Activated gamma-delta T cell (primary cell): ENCODE data around the gene FBF1.
"Not testable (repeated sequence)": the region's sequence is repeated elsewhere in the genome, so short reads cannot be mapped to it uniquely, and the experiment has no call there.

Source experiments
- DNase-seq: peaks from one replicate; lab custom pipeline; 2025; lab: John Stamatoyannopoulos, UW

The FBF1 gene

DNA sequence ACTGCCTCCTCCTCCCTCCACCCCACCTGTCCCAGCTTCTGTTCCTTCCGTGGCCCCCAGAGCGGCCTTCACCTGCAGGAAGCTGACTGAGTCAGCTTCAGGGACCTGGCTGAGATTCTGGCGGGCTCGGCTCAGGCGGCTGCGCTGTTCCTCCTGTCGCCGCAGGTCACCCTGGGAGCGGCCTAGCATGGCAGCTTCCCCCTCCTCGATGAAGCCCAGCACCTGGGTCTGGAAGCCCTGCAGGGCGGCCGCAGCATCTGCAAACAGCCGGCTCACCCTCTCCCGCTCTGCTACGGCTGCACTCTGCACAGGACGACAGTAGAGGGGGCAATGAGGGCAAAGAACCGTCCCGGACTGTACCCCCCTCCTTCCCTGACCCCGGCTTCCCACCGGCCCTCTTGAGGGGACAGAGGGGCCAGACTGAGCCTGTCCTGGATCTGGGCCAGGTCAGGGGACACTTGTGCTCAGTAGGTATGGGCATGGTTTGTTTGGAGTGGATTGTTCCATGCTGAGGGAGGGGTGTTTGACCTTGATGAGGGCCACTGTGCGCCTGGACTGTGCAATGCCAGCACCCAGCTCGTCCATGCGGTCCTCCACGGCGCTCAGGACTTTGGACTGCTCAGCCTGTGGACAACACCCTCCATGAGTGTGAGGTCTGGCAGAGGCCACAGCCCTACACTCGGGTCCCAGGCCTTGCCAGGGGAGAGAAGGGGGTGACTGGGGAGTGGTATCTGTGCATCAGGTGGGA is 64.5 kb downstream of the FBF1 start:
- DNase-seq = peak; percentile 42

DNA sequence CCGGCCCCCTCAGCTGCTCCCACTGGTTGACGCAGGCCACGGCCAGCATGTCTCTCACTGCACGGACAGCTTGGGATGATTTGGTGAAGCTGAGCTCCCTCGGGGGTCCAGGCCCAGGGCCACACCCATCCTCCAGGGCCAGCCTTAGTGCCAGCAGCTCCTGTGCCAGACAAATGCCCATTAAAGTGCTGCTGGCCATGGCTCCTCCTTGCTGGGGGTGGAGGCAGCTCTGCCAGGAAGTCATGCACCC is 65.0 kb downstream of the FBF1 start:
- DNase-seq = no peak

GRCh38 chr17:75875182-75875939 is 65.5 kb downstream of the FBF1 start:
- DNase-seq = no peak

DNA sequence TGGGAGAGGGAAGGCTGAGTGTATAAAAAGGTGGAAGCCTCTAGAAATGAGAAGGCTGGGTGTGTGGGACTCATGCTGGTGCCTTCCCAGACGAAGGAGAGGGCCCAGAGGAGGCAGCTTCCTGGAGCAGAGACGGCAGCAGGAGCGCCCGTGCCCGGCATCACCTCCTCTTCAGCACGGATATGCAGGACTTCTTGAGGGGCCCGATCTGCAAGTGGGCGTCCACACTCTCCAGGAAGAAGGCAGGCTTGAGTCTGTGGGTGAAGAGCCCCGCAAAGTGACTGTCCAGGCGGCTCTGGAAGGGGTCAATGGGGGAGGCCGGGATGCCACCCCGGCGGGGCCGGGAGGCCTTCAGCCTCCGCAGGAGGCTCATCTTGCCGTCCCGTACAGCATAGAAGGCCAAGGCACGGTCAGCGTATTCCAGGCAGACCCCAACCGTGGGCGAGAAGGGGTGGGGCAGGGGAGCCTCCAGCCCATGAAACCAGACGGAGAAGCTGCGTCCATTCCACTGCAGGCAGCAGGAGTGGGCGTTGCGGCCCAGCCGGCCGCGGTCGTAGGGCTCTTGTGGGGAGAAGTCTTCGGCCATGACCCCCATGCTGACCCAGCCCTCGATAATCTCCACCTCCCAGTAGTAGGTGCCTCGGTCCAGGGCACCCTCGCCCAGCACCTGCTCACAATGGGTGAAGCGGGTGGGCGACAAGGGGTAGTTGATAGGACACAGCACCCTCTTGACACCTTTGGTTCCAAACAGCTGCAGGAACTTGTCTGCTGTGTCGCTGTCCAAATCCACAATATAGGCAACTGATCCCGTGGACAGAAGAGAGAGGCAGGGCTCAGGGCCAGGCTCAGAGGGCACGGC is 66.3 kb downstream of the FBF1 start:
- DNase-seq = no peak

DNA sequence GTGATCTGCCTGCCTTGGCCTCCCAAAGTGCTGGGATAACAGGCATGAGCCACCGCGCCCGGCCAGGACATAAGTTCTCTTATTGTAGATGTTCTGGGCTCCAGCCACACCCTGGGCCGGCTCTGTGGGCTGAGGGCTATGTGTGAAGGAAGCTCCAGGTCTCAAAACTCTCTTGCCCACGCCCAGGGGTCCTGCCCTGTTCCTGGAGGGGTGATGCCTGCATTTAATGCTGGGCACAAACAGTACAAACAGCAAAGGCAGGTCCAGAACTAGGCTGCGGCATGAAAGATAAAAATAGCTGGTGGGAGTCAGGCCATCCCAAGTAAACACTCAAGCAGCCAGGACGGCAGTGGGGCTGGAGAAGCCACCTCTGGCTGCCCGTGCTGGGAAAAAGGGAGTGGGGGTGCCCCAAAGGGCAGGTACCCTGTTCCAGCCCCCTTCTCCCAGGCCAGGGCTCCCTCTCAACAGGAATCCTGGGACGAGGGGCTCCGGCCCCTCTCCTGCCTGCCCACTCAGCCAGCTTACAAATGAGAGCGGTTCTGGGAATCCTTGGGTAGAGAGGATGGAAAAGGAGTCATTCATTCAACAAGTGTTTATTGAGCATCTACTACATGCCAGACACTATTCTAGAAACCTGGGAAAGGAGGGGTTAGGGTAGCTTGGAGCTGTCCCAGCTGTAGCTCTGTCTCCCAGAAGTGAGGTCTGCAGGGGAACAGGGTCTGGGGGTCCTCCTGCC is 67.1 kb downstream of the FBF1 start:
- no peak for DNase-seq

- DNase-seq = no peak
Measured at GRCh38 chr17:75872434-75873351, 68.1 kb downstream of the FBF1 start.

DNA sequence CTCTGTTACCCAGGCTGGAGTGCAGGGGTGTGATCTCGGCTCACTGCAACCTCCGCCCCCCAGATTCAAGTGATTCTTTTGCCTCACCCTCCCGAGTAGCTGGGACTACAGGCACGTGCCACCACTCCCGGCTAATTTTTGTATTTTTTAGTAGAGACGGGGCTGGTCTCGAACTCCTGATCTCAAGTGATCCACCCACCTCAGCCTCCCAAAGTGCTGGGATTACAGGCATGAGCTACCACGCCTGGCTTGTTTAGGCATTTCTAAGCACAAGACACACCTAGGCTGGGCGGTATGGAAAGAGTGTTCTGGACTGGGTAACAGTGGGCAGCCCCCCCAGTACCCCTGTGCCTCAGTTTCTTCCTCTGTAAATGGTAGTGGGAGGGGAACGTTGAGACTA is 70.6 kb downstream of the FBF1 start:
- DNase-seq = not testable (repeated sequence)

- no peak for DNase-seq
Measured at GRCh38 chr17:75869282-75870141, 71.3 kb downstream of the FBF1 start.

DNA sequence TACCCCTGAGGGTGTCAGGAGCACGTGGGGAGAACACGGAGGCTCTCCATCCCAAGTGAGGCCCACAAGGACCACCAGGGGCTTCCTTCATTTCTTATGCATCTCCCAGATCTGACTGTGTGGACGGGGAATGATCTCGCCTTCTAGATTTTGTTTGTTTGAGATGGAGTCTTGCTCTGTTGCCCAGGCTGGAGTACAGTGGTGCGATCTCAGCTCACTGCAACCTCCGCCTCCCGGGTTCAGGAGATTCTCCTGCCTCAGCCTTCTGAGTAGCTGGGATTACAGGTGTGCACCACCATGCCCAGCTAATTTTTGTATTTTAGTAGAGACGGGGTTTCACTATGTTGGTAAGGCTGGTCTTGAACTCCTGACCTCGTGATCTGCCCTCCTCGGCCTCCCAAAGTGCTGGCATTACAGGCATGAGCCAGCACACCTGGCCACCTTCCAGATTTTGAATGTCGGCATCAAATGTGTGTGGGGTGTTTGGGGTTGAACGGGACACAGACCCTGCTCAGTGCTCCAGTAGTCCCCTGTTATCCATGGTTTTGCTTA is 72.0 kb downstream of the FBF1 start:
- not testable (repeated sequence) for DNase-seq

DNA sequence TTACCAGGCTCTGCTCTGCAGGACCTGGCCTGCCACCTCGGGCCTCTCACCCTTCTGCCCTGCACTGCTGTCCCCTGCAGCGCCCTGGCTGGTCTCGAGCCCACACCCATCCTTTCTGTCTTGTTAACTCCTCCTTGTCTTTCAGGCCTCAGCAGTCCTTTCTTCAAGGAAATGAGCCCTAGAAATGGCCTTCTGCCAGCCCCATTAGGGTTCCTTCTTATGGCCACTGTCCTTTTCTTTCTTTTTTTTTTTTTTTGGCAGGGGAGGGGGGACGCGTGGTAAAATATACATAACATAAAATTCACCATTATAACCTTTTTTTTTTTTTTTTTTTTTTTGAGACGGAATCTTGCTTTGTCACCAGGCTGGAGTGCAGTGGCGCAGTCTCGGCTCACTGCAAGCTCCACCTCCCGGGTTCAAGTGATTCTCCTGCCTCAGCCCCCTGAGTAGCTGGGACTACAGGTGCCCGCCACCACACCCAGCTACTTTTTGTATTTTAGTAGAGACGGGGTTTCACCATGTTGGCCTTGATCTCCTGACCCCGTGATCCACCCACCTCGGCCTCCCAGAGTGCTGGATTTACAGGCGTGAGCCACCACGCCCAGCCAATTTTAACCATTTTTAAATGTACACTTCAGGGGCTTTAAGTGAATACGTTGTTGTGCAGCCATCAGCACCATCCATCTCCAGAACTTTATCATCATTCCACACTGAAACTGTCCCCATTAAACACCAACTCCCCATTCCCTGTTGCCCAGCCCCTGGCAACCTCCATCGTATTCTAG is 75.2 kb downstream of the FBF1 start:
- not testable (repeated sequence) for DNase-seq

GRCh38 chr17:75864887-75865286 is 76.0 kb downstream of the FBF1 start:
- DNase-seq = not testable (repeated sequence)

DNA sequence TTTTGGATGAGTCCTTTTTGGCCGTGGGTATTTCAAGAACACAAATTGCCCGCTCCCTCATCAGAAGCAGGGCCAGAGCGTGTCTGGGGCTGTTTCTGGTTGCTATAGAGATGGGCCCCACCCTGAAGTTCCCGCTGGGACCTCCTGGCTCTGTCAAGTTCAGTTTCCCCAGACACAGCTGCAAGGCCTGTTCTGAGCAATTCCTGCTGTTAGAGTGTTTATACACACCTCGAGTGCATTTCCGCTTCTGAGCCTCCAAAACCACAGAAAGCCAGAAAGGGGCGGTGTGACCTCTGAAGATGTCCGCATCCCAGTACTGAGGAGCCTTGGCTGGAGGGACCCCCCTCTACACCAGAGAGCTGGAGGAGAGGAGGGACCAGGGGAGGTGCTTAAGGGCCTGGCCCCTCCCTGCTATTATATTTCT is 76.4 kb downstream of the FBF1 start:
- no peak for DNase-seq

- no peak for DNase-seq
Measured at GRCh38 chr17:75861927-75862317, 78.9 kb downstream of the FBF1 start.
